ENCODE measurements around the gene COLGALT1. TPM values are rescaled to one million over a fixed set of nuclear protein-coding genes. Genes with fewer than 3 reads are reported as not detected.

Gene COLGALT1
- total RNA-seq, 4 donors from 2014 or later, result 58.2 to 118 (median 94.5) TPM

DNA sequence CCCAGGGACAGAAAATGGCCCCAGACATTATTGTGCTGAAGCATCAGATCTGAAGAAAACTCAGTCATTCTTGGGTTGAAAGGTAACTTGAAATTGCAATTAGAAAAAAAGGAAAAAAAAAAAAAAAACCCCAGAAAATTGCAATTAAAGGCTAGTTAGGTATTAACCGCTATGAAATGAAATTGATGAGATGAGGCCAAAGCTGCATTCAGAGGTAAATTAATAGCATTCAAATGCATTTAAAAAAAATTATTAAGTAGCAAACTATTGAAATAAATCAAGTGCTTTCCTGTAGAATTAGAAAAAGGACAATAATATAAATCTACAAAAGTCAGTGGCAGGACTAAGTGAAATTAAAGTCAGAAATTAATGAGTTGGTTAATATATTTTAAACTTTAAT is 37.6 kb upstream of the COLGALT1 start:
- TF ChIP-seq, protein P1, sequence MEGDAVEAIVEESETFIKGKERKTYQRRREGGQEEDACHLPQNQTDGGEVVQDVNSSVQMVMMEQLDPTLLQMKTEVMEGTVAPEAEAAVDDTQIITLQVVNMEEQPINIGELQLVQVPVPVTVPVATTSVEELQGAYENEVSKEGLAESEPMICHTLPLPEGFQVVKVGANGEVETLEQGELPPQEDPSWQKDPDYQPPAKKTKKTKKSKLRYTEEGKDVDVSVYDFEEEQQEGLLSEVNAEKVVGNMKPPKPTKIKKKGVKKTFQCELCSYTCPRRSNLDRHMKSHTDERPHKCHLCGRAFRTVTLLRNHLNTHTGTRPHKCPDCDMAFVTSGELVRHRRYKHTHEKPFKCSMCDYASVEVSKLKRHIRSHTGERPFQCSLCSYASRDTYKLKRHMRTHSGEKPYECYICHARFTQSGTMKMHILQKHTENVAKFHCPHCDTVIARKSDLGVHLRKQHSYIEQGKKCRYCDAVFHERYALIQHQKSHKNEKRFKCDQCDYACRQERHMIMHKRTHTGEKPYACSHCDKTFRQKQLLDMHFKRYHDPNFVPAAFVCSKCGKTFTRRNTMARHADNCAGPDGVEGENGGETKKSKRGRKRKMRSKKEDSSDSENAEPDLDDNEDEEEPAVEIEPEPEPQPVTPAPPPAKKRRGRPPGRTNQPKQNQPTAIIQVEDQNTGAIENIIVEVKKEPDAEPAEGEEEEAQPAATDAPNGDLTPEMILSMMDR (IDR thresholded peaks at IDR 0.05; ENCODE audit: low read depth), result no peak

DNA sequence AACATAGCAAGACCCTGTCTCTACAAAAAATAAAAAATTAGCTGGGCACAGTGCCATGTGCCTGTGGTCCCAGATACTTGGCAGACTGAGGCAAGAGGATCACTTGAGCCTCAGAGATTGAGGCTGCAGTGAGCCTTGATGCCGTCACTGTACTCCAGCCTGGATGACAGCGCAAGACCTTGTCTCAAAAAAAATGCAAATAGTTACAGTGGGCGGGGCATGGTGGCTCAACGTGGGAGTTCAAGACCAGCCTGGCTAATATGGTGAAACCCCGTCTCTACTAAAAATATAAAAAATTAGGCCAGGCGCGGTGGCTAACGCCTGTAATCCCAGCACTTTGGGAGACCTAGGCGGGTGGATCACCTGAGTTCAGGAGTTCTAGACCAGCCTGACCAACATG is 35.5 kb upstream of the COLGALT1 start:
- TF ChIP-seq, protein P1 (IDR thresholded peaks at IDR 0.05; ENCODE audit: low read depth), result no peak

DNA sequence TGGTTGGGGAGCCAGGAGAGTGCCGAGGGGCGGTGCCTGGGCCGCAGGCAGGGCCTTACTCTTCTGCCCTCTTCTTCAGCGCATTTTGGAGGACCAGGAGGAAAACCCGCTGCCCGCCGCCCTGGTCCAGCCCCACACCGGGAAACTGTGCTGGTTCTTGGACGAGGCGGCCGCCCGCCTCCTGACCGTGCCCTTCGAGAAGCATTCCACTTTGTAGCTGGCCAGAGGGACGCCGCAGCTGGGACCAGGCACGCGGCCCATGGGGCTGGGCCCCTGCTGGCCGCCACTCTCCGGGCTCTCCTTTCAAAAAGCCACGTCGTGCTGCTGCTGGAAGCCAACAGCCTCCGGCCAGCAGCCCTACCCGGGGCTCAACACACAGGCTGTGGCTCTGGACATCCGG is 34.6 kb upstream of the COLGALT1 start:
- TF ChIP-seq, protein P1 (IDR thresholded peaks at IDR 0.05; ENCODE audit: low read depth), result no peak

DNA sequence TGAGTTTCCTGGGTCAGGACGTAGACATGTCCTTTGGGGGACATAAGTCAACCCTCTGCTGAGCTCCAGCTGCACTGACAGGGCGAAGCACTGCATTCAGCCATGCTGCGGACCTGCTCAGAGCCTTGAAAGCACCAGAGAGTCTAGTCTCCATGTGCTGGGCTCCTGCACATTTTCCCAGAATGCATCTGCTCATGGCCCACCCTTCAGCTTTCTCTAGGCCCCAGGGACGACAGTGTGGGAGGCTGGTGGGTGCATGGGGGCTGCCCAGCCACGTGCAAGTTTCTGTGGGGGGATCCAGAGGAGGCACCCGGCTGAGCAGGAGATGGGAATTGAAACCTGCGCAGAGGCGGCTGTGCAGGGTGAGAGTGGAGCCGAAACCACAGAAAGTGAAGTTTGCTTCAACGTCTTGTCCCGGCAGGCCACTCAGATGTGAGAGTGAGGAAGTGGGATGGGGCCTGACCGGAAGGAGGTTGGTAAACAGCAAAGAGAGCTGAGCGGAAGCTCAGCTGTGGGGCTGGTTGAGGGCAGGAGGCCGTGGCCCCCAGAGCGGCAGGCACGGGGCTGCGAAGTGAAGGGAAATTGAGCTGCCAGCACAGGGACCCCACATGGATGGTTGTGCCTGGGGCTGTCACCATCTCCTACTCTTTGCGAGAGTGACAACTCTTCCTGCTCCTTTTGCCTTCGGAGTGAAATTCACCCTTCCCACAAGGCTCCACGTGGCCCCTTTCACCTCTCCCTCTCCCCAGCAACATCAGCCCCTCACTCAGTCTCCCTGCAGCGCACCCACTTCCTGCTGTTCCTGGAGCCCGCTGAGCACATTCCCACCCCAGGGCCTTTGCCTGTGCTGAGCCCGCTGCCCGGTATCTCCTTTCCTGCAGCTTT is 32.2 kb upstream of the COLGALT1 start:
- TF ChIP-seq, protein P1 (IDR thresholded peaks at IDR 0.05; ENCODE audit: low read depth), result no peak

DNA sequence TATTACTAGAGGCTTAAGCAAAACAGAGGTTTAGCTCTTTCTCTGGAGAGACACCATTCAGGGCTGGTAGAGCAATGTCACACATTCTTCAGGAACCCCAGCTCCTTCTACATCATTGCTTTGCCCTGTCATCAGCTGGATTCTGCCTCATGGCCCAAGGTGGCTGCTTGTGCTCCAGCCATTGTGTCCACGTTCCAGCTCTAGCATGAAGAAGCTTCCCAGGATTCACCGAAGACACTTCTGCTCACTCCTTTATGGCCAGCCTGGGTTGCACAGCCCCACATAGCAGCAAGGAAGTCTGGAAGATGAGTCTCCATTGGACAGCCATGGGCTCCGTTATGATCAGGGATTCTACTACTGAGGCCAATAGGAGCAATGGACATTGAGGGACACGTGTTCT is 30.8 kb upstream of the COLGALT1 start:
- TF ChIP-seq, protein P1 (IDR thresholded peaks at IDR 0.05; ENCODE audit: low read depth), result no peak

DNA sequence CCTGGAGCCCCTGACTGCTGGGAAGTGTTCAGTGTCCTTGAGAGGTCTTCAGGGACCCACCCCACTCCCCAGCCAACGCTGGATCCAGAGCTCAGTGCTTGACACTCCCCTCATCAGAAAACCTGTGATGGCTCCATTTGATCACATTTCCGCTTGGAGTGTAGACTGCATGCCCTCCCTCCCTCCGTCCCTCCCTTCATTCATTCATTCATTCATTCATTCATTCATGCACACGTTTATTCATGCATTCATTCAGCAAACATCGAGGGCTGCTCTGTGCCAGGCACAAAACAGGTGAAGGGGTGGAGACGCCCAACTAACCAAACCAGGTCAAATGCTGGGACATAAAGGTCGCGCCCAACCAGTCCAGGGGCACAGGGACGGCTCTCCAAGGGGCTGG is 30.3 kb upstream of the COLGALT1 start:
- TF ChIP-seq, protein P1 (IDR thresholded peaks at IDR 0.05; ENCODE audit: low read depth), result no peak

DNA sequence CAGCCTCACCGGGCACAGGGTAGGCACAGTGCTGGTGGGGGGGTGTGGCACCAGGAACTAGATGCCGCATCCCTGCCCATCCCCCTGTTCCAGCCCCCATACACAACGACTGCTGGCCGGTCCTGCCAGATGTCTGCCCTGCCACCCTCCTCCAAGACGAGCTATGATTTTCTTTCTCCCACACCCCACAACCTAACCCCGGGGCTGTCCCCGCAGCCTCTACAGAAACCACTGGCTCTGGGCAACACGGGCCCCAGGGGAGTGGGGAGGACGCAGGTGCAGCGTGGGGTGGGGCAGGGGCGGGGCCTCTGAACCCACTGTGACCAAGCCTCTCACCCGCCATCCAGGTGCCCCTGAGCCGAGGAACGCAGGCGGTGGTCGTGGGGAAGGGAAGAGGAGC is 28.5 kb upstream of the COLGALT1 start:
- TF ChIP-seq, protein P1 (IDR thresholded peaks at IDR 0.05; ENCODE audit: low read depth), result no peak

Data from subcutaneous adipose tissue (tissue), 4 donors.